SK-N-SH (cell line): ENCODE results near the gene GRXCR2. TPM values are rescaled to one million over a fixed set of nuclear protein-coding genes. Genes with fewer than 3 reads are reported as not detected.
A peak's percentile ranks its signal among the peaks of the same experiment; 100 is the strongest.

ENCODE experiments used
- CTCF ChIA-PET: fragments of 300-600, 350-600 bp; formaldehyde crosslinking; extraction: SDS; loops from one replicate; lab custom pipeline; 2021; lab: Yijun Ruan, JAX
- POLR2A ChIA-PET: fragments of 350-600 bp; sonication (Branson Sonifier 250); formaldehyde crosslinking; extraction: SDS; loops from one replicate; lab custom pipeline; 2020; ENCODE audit warnings: antibody characterized with exemption, inconsistent platforms; lab: Yijun Ruan, JAX
- DNase-seq: peaks from one replicate; pipeline ENCODE4 v3.0.0; 2012
- H2AFZ ChIP-seq: fragments of 200-600 bp; sonication (generic); 2 replicates; pipeline ENCODE4 v1.8.1; 2016; ENCODE audit warnings: antibody characterized with exemption, mild to moderate bottlenecking, low read depth
- H3F3A ChIP-seq: fragments of 200-600 bp; sonication (generic); replicated peaks from 2 replicates; pipeline ENCODE3; 2016; ENCODE audit warnings: antibody characterized with exemption, mild to moderate bottlenecking; ENCODE audit not compliant: insufficient read depth
- H3K27ac ChIP-seq, 2 experiments: fragments of 200-500 bp in 1 of 2; fragments of 200-600 bp in 1 of 2; sonication (Bioruptor generic) in 1 of 2; sonication (generic), shearing (Covaris generic) in 1 of 2; 2 replicates each; pipeline versions ENCODE4 v1.5.1 to v1.6.1; 2014 to 2016; ENCODE audit warnings: low read depth in 2 of 2, inconsistent platforms in 1 of 2, low read length in 1 of 2, mild to moderate bottlenecking in 1 of 2, mixed read lengths in 1 of 2
- H3K27me3 ChIP-seq: fragments of 200-600 bp; sonication (generic), shearing (Covaris generic); 2 replicates; pipeline ENCODE4 v1.6.1; 2016; ENCODE audit warnings: mixed run types; ENCODE audit not compliant: insufficient read depth
- H3K36me3 ChIP-seq, 2 experiments: fragments of 200-500 bp in 1 of 2; fragments of 200-600 bp in 1 of 2; sonication (Bioruptor generic) in 1 of 2; sonication (generic) in 1 of 2; replicated peaks in 1 of 2; 2 replicates each; pipeline versions ENCODE3 to v1.5.1; 2014 to 2016; ENCODE audit warnings: low read length in 1 of 2, mild to moderate bottlenecking in 1 of 2; ENCODE audit not compliant: insufficient read depth in 2 of 2, control insufficient read depth in 1 of 2
- H3K4me1 ChIP-seq, 2 experiments: fragments of 200-500 bp in 1 of 2; fragments of 200-600 bp in 1 of 2; sonication (Bioruptor generic) in 1 of 2; sonication (generic), shearing (Covaris generic) in 1 of 2; 2 replicates each; pipeline versions ENCODE4 v1.5.1 to v1.6.1; 2014 to 2016; ENCODE audit warnings: low read depth in 1 of 2, low read length in 1 of 2, mixed run types in 1 of 2; ENCODE audit not compliant: insufficient read depth in 2 of 2, control insufficient read depth in 1 of 2
- H3K4me2 ChIP-seq: fragments of 200-600 bp; sonication (generic), shearing (Covaris generic); 2 replicates; pipeline ENCODE4 v1.6.1; 2017; ENCODE audit warnings: mixed run types
- H3K4me3 ChIP-seq, 2 experiments: fragments of 200-500 bp in 1 of 2; fragments of 200-600 bp in 1 of 2; sonication (Bioruptor generic) in 1 of 2; sonication (generic), shearing (Covaris generic) in 1 of 2; 2 replicates each; pipeline versions ENCODE4 v1.5.1 to v1.8.1; 2014 to 2016; ENCODE audit warnings: low read depth in 2 of 2, inconsistent platforms in 1 of 2, low read length in 1 of 2, mild to moderate bottlenecking in 1 of 2, mixed read lengths in 1 of 2, moderate library complexity in 1 of 2
- H3K79me2 ChIP-seq: fragments of 200-600 bp; sonication (generic); 2 replicates; pipeline ENCODE4 v1.8.1; 2017; ENCODE audit warnings: mild to moderate bottlenecking; ENCODE audit not compliant: insufficient read depth
- H3K9ac ChIP-seq: fragments of 200-600 bp; sonication (generic); 2 replicates; pipeline ENCODE4 v1.6.1; 2017; ENCODE audit warnings: mixed run types
- H3K9me2 ChIP-seq: fragments of 200-600 bp; sonication (generic); 2 replicates; pipeline ENCODE4 v1.6.1; 2017; ENCODE audit warnings: mixed run types
- H3K9me3 ChIP-seq: fragments of 200-600 bp; sonication (generic); 2 replicates; pipeline ENCODE4 v1.6.1; 2017; ENCODE audit warnings: mixed run types, mild to moderate bottlenecking, moderate library complexity
- H4K20me1 ChIP-seq: fragments of 200-600 bp; sonication (generic); 2 replicates; pipeline ENCODE4 v1.6.1; 2017; ENCODE audit warnings: mild to moderate bottlenecking, mixed run types; ENCODE audit not compliant: insufficient read depth
- CTCF ChIP-seq: fragments of 200-600 bp; sonication (generic); IDR thresholded peaks from 2 replicates; pipeline ENCODE4 v1.6.1; 2017; ENCODE audit warnings: antibody characterized with exemption, mild to moderate bottlenecking, moderate library complexity
- MXI1 ChIP-seq: IDR thresholded peaks from 2 replicates; pipeline ENCODE4 v1.6.1; 2012; ENCODE audit warnings: mild to moderate bottlenecking, low read depth, low read length, improper control_type of control experiment
- NRF1 ChIP-seq: IDR thresholded peaks from 2 replicates; pipeline ENCODE4 v1.6.1; 2012; ENCODE audit warnings: low read depth, mild to moderate bottlenecking, low read length
- RAD21 ChIP-seq: IDR thresholded peaks from 2 replicates; pipeline ENCODE4 v1.6.1; 2012; ENCODE audit warnings: mild to moderate bottlenecking, low read length
- REST ChIP-seq: IDR thresholded peaks from 2 replicates; pipeline ENCODE4 v1.6.1; 2012; ENCODE audit warnings: mild to moderate bottlenecking, low read depth, low read length, moderate library complexity
- SMC3 ChIP-seq: IDR thresholded peaks from 2 replicates; pipeline ENCODE4 v1.6.1; 2012; ENCODE audit warnings: low read depth, low read length, improper control_type of control experiment
- ZBTB33 ChIP-seq: IDR thresholded peaks from 2 replicates; pipeline ENCODE4 v1.4.0; 2012; ENCODE audit warnings: low read depth, borderline replicate concordance
- WGBS: methylation state at CpG from one replicate; pipeline ENCODE4 v1.1.6; 2017; ENCODE audit warnings: low lambda C conversion rate; 5-methylcytosine and 5-hydroxymethylcytosine counted together
- polyA plus RNA-seq, 3 experiments: library from polyadenylated mRNA; depleted of rRNA; stranded (reverse); fragments of >200 nt; gene quantifications; 2 replicates each; pipeline ENCODE4 v1.2.3, GENCODE V29; 2012

The GRXCR2 gene
- polyA plus RNA-seq, 1 of the 3 experiments (the other 2 are of a cell fraction) = not detected

GRCh38 chr5:145811834-145812625, 60.8 kb downstream of the GRXCR2 start:
- no peak overlapping the region for H2AFZ ChIP-seq
- H3K4me1 ChIP-seq = no peaks in the 10 kb centered on the region
- H4K20me1 ChIP-seq = no peaks in the 10 kb centered on the region
- TF ChIP-seq RAD21 = peak; percentile 59
- no peak for TF ChIP-seq MXI1
- peak; percentile 48 for TF ChIP-seq CTCF
- TF ChIP-seq ZBTB33 = no peak
- TF ChIP-seq NRF1 = no peak
- TF ChIP-seq SMC3 = peak; percentile 30
- no peak for TF ChIP-seq REST
- TF ChIP-seq, all 33 proteins: peak for 3
- Histone ChIP-seq H3K9me3 (no peaks in the 10 kb centered on the region), H3K27me3 (no peaks in the 10 kb centered on the region), H3K36me3 (peaks cover 0 to 6% of the 10 kb centered on the region in 2 experiments), H3K4me2 (no peak overlapping the region), H3K79me2 (no peaks in the 10 kb centered on the region), H3F3A (no peaks in the 10 kb centered on the region), H3K27ac (no peak overlapping the region), H3K4me3 (no peak overlapping the region), H3K9me2 (no peaks in the 10 kb centered on the region), H3K9ac (no peak overlapping the region)
- ChIA-PET POLR2A (no interaction called here), CTCF (interaction anchor here (1.0 to 1.8 kb wide), 4 partner anchors 12 to 1606 kb away, joined by 3 to 8 read pairs (median 4); no protein-coding TSS in a partner anchor)
- DNase-seq = no peak
- WGBS = 84% methylated on average over 3 of the region's 3 CpGs

Other genes with a start within 250 kb of the GRXCR2 start
- gene PRELID2, start 37.7 kb downstream of the GRXCR2 start, polyA plus RNA-seq (2012; rRNA removed) = 3.8 and 5.3 TPM in 2 replicates
- 0.87 and 0.93 TPM in 2 replicates for gene SH3RF2, start 63.6 kb upstream of the GRXCR2 start, polyA plus RNA-seq (2012; rRNA removed)
- gene PLAC8L1, start 232.6 kb upstream of the GRXCR2 start, polyA plus RNA-seq (2012; rRNA removed) = 0.21 and 0.55 TPM in 2 replicates